22Rv1 (cell line): ENCODE data around the gene CNIH2.

ENCODE experiments used
- H3K27ac ChIP-seq: fragments of 450-650 bp; 2 replicates; pipeline ENCODE4 v1.5.1; 2017
- ZFX ChIP-seq: fragments of 450-650 bp; IDR thresholded peaks from 2 replicates; pipeline ENCODE4 v1.6.1; 2017; ENCODE audit warnings: antibody characterized with exemption, borderline replicate concordance
- TF ChIP-seq, protein P1 (sequence below): fragments of 450-650 bp; IDR thresholded peaks from 2 replicates; pipeline ENCODE4 v1.5.1; 2017; ENCODE audit warnings: mild to moderate bottlenecking

The CNIH2 gene

GRCh38 chr11:66314186-66314501 is 36.2 kb downstream of the CNIH2 start:
- no peak for TF ChIP-seq ZFX
- TF ChIP-seq, protein P1, sequence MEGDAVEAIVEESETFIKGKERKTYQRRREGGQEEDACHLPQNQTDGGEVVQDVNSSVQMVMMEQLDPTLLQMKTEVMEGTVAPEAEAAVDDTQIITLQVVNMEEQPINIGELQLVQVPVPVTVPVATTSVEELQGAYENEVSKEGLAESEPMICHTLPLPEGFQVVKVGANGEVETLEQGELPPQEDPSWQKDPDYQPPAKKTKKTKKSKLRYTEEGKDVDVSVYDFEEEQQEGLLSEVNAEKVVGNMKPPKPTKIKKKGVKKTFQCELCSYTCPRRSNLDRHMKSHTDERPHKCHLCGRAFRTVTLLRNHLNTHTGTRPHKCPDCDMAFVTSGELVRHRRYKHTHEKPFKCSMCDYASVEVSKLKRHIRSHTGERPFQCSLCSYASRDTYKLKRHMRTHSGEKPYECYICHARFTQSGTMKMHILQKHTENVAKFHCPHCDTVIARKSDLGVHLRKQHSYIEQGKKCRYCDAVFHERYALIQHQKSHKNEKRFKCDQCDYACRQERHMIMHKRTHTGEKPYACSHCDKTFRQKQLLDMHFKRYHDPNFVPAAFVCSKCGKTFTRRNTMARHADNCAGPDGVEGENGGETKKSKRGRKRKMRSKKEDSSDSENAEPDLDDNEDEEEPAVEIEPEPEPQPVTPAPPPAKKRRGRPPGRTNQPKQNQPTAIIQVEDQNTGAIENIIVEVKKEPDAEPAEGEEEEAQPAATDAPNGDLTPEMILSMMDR, result no peak
- no peak overlapping the region for H3K27ac ChIP-seq

GRCh38 chr11:66314561-66315497 is 36.9 kb downstream of the CNIH2 start:
- TF ChIP-seq ZFX, result no peak
- TF ChIP-seq, protein P1, result no peak
- no peak overlapping the region for H3K27ac ChIP-seq

DNA sequence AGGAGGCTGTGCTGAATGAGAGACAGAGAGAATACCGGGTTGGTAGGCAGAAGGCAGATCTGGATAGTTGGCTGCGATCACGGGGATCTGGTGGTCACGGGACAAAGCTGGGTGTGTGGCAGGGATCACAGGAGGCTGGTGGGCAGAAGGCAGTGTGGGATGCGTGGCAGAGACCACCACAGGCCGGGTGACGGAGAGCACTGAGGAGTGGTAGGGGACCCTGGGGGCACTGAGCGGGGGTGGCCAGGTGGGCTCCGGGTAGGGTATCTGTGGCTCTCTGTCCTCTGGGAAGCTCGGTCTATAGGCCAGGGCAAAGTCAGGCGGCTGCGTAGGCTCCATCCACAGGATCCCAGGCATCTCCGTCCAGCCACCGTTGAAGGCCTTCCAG is 37.5 kb downstream of the CNIH2 start:
- TF ChIP-seq, protein P1, result no peak
- no peak for TF ChIP-seq ZFX
- no peak overlapping the region for H3K27ac ChIP-seq

GRCh38 chr11:66315921-66316811 is 38.2 kb downstream of the CNIH2 start:
- TF ChIP-seq ZFX, result no peak
- TF ChIP-seq, protein P1, result no peak
- H3K27ac ChIP-seq, result peak overlapping the region; percentile 15; the same call in 1 of the 2 replicates

- TF ChIP-seq, protein P1, result no peak
- no peak for TF ChIP-seq ZFX
- peak within 1 kb of the TSS; percentile 15; the same call in 1 of the 2 replicates for H3K27ac ChIP-seq
Measured at GRCh38 chr11:66316849-66317251, 38.9 kb downstream of the CNIH2 start, which contains the start of gene CD248. Gene CD248, minus strand, starts transcription at chr11:66317044. Its CDS starts 17 bp downstream, at chr11:66317027.

GRCh38 chr11:66317322-66317722 is 39.3 kb downstream of the CNIH2 start:
- H3K27ac ChIP-seq, result no peak overlapping the region
- TF ChIP-seq ZFX, result no peak
- TF ChIP-seq, protein P1, result no peak
